Stimulated activated CD8-positive, alpha-beta memory T cell treated with anti-CD3 and anti-CD28 coated beads, Interleukin-4, amount 100 ng/mL, for 24 hours (primary cell): ENCODE results near the gene PPP1R1B.

Experiments used
- DNase-seq: peaks from one replicate; pipeline ENCODE4 v3.0.0-alpha.2; 2020; ENCODE audit warnings: low read depth

PPP1R1B gene

GRCh38 chr17:39653662-39654331 is 27.0 kb downstream of the PPP1R1B start:
- peak; percentile 71 for DNase-seq

- no peak for DNase-seq
Observed at GRCh38 chr17:39655105-39655504, 28.4 kb downstream of the PPP1R1B start.

- no peak for DNase-seq
Observed at GRCh38 chr17:39658346-39658745, 31.6 kb downstream of the PPP1R1B start.

- DNase-seq, result no peak
Observed at GRCh38 chr17:39658760-39659159, 32.0 kb downstream of the PPP1R1B start.

DNA sequence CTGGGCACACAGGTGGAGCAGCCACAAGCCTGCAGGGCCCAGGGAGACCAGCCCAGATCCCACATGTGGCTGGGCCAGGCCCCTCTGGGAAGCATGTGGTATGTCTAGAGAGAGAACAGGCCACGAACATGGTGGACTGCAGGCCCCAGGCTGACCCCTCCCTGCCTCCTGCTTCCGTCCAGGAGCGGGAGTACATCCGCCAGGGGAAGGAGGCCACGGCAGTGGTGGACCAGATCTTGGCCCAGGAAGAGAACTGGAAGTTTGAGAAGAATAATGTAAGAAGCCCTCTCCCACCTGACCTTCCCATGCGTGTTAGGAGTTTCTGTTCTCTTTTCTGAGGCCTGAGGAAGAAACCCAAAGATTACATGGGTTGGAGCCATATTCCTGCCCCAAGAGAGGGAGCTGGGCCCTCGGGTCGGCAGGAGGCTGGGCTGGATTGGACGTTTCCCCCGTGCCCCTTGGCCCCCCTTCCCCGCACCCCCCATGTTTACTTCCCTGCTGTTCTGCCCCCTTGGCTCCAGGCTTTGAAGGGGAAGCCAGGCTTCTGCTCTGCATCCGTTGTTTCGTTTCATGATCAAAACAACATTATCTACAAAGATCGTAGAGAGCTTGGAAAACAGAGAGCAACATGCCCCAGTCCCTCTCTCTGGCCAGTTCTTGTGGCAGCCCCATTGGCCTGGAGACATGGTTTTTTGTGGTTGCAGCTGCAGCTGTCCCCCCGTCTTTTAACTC is 32.7 kb downstream of the PPP1R1B start:
- no peak for DNase-seq

DNA sequence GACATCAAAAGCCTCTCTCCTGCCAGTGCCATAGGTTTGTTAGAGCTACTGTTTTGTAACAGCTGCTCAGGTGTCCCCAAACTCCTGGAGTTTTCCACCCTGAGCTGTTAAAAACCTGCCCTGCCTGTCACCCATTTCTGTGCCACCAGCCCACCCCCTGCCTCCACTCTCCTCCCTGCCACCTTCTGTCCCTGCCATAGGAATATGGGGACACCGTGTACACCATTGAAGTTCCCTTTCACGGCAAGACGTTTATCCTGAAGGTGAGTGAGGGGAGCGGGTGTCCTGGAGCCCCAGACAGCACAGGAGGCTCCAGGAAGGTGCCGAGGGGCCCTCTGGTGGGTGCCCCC is 33.2 kb downstream of the PPP1R1B start:
- DNase-seq, result no peak

- DNase-seq, result no peak
Observed at GRCh38 chr17:39660397-39661385, 33.9 kb downstream of the PPP1R1B start.

GRCh38 chr17:39661744-39662541 is 35.2 kb downstream of the PPP1R1B start:
- no peak for DNase-seq

DNA sequence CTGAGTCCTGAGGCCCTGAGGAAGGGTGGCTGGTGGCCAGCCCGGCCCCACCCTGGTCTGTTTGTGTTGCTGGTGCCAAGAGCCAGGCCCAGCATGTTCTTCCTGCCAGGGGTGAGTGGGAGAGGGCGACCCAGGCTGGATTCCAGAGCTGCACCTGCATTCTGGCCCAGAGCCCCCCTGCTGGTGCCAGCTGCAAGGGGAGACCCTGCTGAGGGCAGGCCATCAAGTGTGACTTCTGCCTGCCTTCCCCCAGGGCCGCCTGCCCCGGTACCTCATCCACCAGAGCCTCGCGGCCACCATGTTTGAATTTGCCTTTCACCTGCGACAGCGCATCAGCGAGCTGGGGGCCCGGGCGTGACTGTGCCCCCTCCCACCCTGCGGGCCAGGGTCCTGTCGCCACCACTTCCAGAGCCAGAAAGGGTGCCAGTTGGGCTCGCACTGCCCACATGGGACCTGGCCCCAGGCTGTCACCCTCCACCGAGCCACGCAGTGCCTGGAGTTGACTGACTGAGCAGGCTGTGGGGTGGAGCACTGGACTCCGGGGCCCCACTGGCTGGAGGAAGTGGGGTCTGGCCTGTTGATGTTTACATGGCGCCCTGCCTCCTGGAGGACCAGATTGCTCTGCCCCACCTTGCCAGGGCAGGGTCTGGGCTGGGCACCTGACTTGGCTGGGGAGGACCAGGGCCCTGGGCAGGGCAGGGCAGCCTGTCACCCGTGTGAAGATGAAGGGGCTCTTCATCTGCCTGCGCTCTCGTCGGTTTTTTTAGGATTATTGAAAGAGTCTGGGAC is 36.0 kb downstream of the PPP1R1B start:
- no peak for DNase-seq

- no peak for DNase-seq
Observed at GRCh38 chr17:39663340-39663687, 36.6 kb downstream of the PPP1R1B start.

GRCh38 chr17:39663688-39664580 is 37.2 kb downstream of the PPP1R1B start:
- DNase-seq, result no peak

GRCh38 chr17:39664581-39665561 is 38.1 kb downstream of the PPP1R1B start, which contains the start of gene TCAP:
TCAP (plus strand) TSS chr17:39665349; CDS start chr17:39665360, 11 bp downstream.
- DNase-seq, result no peak

DNA sequence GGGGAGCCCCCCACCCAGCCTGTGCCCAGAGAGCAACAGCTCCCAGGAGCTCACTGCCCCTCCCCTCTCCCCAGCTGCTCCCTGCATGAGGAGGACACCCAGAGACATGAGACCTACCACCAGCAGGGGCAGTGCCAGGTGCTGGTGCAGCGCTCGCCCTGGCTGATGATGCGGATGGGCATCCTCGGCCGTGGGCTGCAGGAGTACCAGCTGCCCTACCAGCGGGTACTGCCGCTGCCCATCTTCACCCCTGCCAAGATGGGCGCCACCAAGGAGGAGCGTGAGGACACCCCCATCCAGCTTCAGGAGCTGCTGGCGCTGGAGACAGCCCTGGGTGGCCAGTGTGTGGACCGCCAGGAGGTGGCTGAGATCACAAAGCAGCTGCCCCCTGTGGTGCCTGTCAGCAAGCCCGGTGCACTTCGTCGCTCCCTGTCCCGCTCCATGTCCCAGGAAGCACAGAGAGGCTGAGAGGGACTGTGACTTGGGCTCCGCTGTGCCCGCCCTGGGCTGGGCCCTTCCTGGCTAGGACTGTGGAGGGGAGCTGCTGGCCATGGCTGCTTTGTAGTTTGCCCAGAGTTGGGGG is 39.0 kb downstream of the PPP1R1B start:
- DNase-seq, result no peak

- no peak for DNase-seq
Observed at GRCh38 chr17:39666231-39666600, 39.5 kb downstream of the PPP1R1B start.

DNA sequence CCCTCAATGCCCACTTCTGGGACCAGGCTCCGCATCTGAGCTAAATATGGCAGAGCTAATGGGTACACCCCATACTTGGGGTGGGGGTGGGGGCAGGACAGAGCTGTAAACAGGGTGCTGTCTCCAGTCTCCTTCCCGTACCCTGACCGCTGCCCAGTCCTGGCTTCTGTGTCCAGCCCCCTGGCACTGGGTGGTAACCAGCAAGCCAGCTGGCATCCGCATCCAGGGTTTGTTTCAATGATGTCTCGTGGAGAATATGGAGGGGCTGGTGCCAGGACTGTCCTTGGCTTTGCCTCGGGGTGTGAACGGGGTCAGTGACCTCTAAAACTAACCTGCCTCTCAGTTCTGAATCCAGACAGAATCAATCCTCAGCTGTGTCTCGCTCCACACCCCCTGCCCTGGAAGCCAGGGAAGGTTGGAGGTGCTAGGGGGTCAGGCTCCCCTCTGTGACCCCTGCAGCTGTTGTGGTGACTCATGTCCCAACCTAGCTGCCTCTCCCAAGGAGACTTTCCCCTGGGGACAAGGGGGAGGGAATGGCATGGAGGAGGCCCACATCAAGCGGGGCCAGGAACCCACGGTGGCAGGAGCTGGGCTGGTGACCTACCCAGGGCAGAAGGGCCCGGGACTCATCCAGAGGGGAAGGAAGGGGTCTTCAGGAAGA is 40.0 kb downstream of the PPP1R1B start:
- no peak for DNase-seq

GRCh38 chr17:39667262-39667944 is 40.7 kb downstream of the PPP1R1B start:
- DNase-seq, result no peak
